Measurements from ENCODE around the gene BANK1.
A peak's percentile ranks its signal among the peaks of the same experiment; 100 is the strongest.
"Not testable (repeated sequence)": the region's sequence is repeated elsewhere in the genome, so short reads cannot be mapped to it uniquely, and the experiment has no call there.

The BANK1 gene

GRCh38 chr4:101885574-101885973 is 95.0 kb downstream of the BANK1 start:
- DNase-seq (ENCODE audit: low spot score): no peak

GRCh38 chr4:101886826-101887225 is 96.3 kb downstream of the BANK1 start:
- no peak for DNase-seq (ENCODE audit: low spot score)

- no peak for DNase-seq (ENCODE audit: low spot score)
These were observed 97.9 kb downstream of the BANK1 start for GRCh38 chr4:101888472-101888871.

- not testable (repeated sequence) for DNase-seq (ENCODE audit: low spot score)
These were observed 115.0 kb downstream of the BANK1 start for GRCh38 chr4:101905527-101905926.

GRCh38 chr4:101910786-101911373 is 120.3 kb downstream of the BANK1 start:
- DNase-seq (ENCODE audit: low spot score): no peak

GRCh38 chr4:101911616-101912015 is 121.1 kb downstream of the BANK1 start:
- DNase-seq (ENCODE audit: low spot score): no peak

- DNase-seq (ENCODE audit: low spot score): no peak
These were observed 124.2 kb downstream of the BANK1 start for GRCh38 chr4:101914761-101915160.

GRCh38 chr4:101919373-101919977 is 128.9 kb downstream of the BANK1 start:
- DNase-seq (ENCODE audit: low spot score): peak; percentile 24

- DNase-seq (ENCODE audit: low spot score): no peak
These were observed 130.8 kb downstream of the BANK1 start for GRCh38 chr4:101921370-101921769.

GRCh38 chr4:101931619-101932018 is 141.1 kb downstream of the BANK1 start:
- DNase-seq (ENCODE audit: low spot score): no peak

- no peak for DNase-seq (ENCODE audit: low spot score)
These were observed 143.3 kb downstream of the BANK1 start for GRCh38 chr4:101933855-101934254.

GRCh38 chr4:101938836-101939235 is 148.3 kb downstream of the BANK1 start:
- no peak for DNase-seq (ENCODE audit: low spot score)

- no peak for DNase-seq (ENCODE audit: low spot score)
These were observed 151.4 kb downstream of the BANK1 start for GRCh38 chr4:101941816-101942358.

- DNase-seq (ENCODE audit: low spot score): no peak
These were observed 152.4 kb downstream of the BANK1 start for GRCh38 chr4:101942891-101943290.

- no peak for DNase-seq (ENCODE audit: low spot score)
These were observed 154.1 kb downstream of the BANK1 start for GRCh38 chr4:101944649-101945048.

- DNase-seq (ENCODE audit: low spot score): no peak
These were observed 157.5 kb downstream of the BANK1 start for GRCh38 chr4:101948055-101948454.

GRCh38 chr4:101948951-101949350 is 158.4 kb downstream of the BANK1 start:
- DNase-seq (ENCODE audit: low spot score): no peak

- no peak for DNase-seq (ENCODE audit: low spot score)
These were observed 159.9 kb downstream of the BANK1 start for GRCh38 chr4:101950258-101950979.

- no peak for DNase-seq (ENCODE audit: low spot score)
These were observed 162.5 kb downstream of the BANK1 start for GRCh38 chr4:101952985-101953384.

- DNase-seq (ENCODE audit: low spot score): no peak
These were observed 163.4 kb downstream of the BANK1 start for GRCh38 chr4:101953949-101954348.

- DNase-seq (ENCODE audit: low spot score): no peak
These were observed 163.8 kb downstream of the BANK1 start for GRCh38 chr4:101954351-101954750.

- no peak for DNase-seq (ENCODE audit: low spot score)
These were observed 164.6 kb downstream of the BANK1 start for GRCh38 chr4:101954975-101955678.

Measured in putamen (tissue), 1 donor.